ENCODE measurements around the gene SSRP1.
A peak's percentile ranks its signal among the peaks of the same experiment; 100 is the strongest.
"Not testable (repeated sequence)": the region's sequence is repeated elsewhere in the genome, so short reads cannot be mapped to it uniquely, and the experiment has no call there.

The SSRP1 gene

GRCh38 chr11:57302489-57302888 lies 33.2 kb downstream of the SSRP1 start:
- no peak overlapping the region for H3K4me3 ChIP-seq (ENCODE audit: low read depth, low read length)
- no peak for DNase-seq (ENCODE audit: low read depth)
- TF ChIP-seq CTCF (IDR thresholded peaks at IDR 0.05; ENCODE audit: control insufficient read depth, extremely low read depth, insufficient read depth), result no peak

GRCh38 chr11:57301711-57302423 lies 33.8 kb downstream of the SSRP1 start:
- no peak overlapping the region for H3K4me3 ChIP-seq (ENCODE audit: low read depth, low read length)
- no peak for DNase-seq (ENCODE audit: low read depth)
- no peak for TF ChIP-seq CTCF (IDR thresholded peaks at IDR 0.05; ENCODE audit: control insufficient read depth, extremely low read depth, insufficient read depth)

- no peak for DNase-seq (ENCODE audit: low read depth)
- TF ChIP-seq CTCF (IDR thresholded peaks at IDR 0.05; ENCODE audit: control insufficient read depth, extremely low read depth, insufficient read depth), result no peak
- H3K4me3 ChIP-seq (ENCODE audit: low read depth, low read length), result no peak overlapping the region
Observed at GRCh38 chr11:57300785-57301184, 34.9 kb downstream of the SSRP1 start.

GRCh38 chr11:57299150-57299737 lies 36.4 kb downstream of the SSRP1 start:
- no peak for TF ChIP-seq CTCF (IDR thresholded peaks at IDR 0.05; ENCODE audit: control insufficient read depth, extremely low read depth, insufficient read depth)
- H3K4me3 ChIP-seq (ENCODE audit: low read depth, low read length), result no peak overlapping the region
- no peak for DNase-seq (ENCODE audit: low read depth)

GRCh38 chr11:57297221-57297620 lies 38.5 kb downstream of the SSRP1 start:
- no peak overlapping the region for H3K4me3 ChIP-seq (ENCODE audit: low read depth, low read length)
- no peak for DNase-seq (ENCODE audit: low read depth)
- TF ChIP-seq CTCF (IDR thresholded peaks at IDR 0.05; ENCODE audit: control insufficient read depth, extremely low read depth, insufficient read depth), result no peak

GRCh38 chr11:57296205-57296604 lies 39.5 kb downstream of the SSRP1 start:
- DNase-seq (ENCODE audit: low read depth); H3K4me3 ChIP-seq (ENCODE audit: low read depth, low read length): not testable (repeated sequence)

- TF ChIP-seq CTCF (IDR thresholded peaks at IDR 0.05; ENCODE audit: control insufficient read depth, extremely low read depth, insufficient read depth), result no peak
- DNase-seq (ENCODE audit: low read depth), result peak; percentile 52
- H3K4me3 ChIP-seq (ENCODE audit: low read depth, low read length), result no peak overlapping the region
Observed at GRCh38 chr11:57294225-57295131, 41.2 kb downstream of the SSRP1 start.

All from LNCaP clone FGC (cell line).